H1 (cell line): ENCODE data around the gene PRICKLE2. TPM values are rescaled to one million over a fixed set of nuclear protein-coding genes. Genes with fewer than 3 reads are reported as not detected.

Experiments used
- BRCA1 ChIP-seq: IDR thresholded peaks from 2 replicates; pipeline ENCODE4 v1.6.1; 2012; ENCODE audit warnings: low read depth, low read length, improper control_type of control experiment
- GABPA ChIP-seq: IDR thresholded peaks from 2 replicates; pipeline ENCODE4 v1.6.1; 2011; ENCODE audit warnings: mild to moderate bottlenecking, low read length, moderate library complexity, borderline replicate concordance; ENCODE audit not compliant: insufficient read depth
- KDM4A ChIP-seq: IDR thresholded peaks from one replicate; pipeline ENCODE4 v1.7.1; 2012; ENCODE audit warnings: low read depth, mild to moderate bottlenecking, moderate library complexity, low read length, inconsistent platforms; ENCODE audit not compliant: severe bottlenecking
- MAX ChIP-seq: IDR thresholded peaks from 2 replicates; pipeline ENCODE4 v1.6.1; 2012; ENCODE audit warnings: inconsistent platforms
- TAF1 ChIP-seq: IDR thresholded peaks from 2 replicates; pipeline ENCODE4 v1.6.1; 2011; ENCODE audit warnings: mild to moderate bottlenecking, low read depth, low read length
- TBP ChIP-seq: IDR thresholded peaks from 2 replicates; pipeline ENCODE4 v1.6.1; 2011; ENCODE audit warnings: low read depth, low read length, improper control_type of control experiment
- TCF12 ChIP-seq: IDR thresholded peaks from 2 replicates; pipeline ENCODE4 v1.6.1; 2011; ENCODE audit warnings: low read depth, mild to moderate bottlenecking, low read length
- polyA plus RNA-seq, 7 experiments: library from polyadenylated mRNA; depleted of rRNA in 3 of 7; stranded (reverse) in 5 of 7; unstranded in 2 of 7; fragments of >200 nt in 5 of 7; fragments of 200-250 nt in 2 of 7; gene quantifications; 1 replicate in 5 of 7; 2 replicates in 1 of 7; 4 replicates in 1 of 7; pipeline versions ENCODE4 v1.2.1 to v1.2.3, GENCODE V29; 2011 to 2013; ENCODE audit warnings: missing spikeins in 2 of 7, mixed read lengths in 2 of 7
- total RNA-seq: library from RNA; stranded (reverse); fragmentation: NEBNext Ultra II Directional; extraction: Animal tissue kit (Norgen Biotek cat#: 25700); gene quantifications from 2 replicates; pipeline ENCODE4 v1.2.1, GENCODE V29; 2021

PRICKLE2 gene
- total and polyA plus RNA-seq, 2 of the 8 experiments (the other 6 are each of a cell fraction or from before 2014, with no cell fraction given) = 2.9 to 8.0 TPM

- TF ChIP-seq TBP = no peak
- TF ChIP-seq KDM4A = no peak
- TF ChIP-seq BRCA1 = no peak
- TF ChIP-seq MAX = no peak
- no peak for TF ChIP-seq TAF1
- no peak for TF ChIP-seq TCF12
- no peak for TF ChIP-seq GABPA
- TF ChIP-seq, all 59 proteins: peak for 0
Measured at GRCh38 chr3:64213224-64213878, 11.9 kb downstream of the PRICKLE2 start (continued).
